Thyroid gland (tissue), 4 donors: ENCODE measurements around the gene FXYD1.

Experiments used
- CTCF ChIP-seq, 6 experiments: fragments of 200-600 bp in 3 of 6; fragments of 450-650 bp in 3 of 6; sonication (generic) in 3 of 6; IDR thresholded peaks; one replicate each; pipeline ENCODE4 v1.5.1; 2016 to 2019; ENCODE audit warnings: antibody characterized with exemption in 6 of 6, mild to moderate bottlenecking in 2 of 6, inconsistent platforms in 1 of 6, moderate library complexity in 1 of 6
- POLR2A ChIP-seq, 2 donors: fragments of 450-650 bp; IDR thresholded peaks; one replicate each; pipeline ENCODE4 v1.6.1; 2017; ENCODE audit warnings: antibody characterized with exemption in 2 of 2, mild to moderate bottlenecking in 2 of 2, moderate library complexity in 1 of 2

GRCh38 chr19:35164418-35164817 is 25.8 kb downstream of the FXYD1 start:
- TF ChIP-seq CTCF (IDR thresholded peaks at IDR 0.05) (no peak), POLR2A (IDR thresholded peaks at IDR 0.05) (no peak)
